HepG2 (cell line): ENCODE measurements around the gene LAMA5. TPM values are rescaled to one million over a fixed set of nuclear protein-coding genes. Genes with fewer than 3 reads are reported as not detected.
A peak's percentile ranks its signal among the peaks of the same experiment; 100 is the strongest.

Experiments used
- ATAC-seq: fragments of 200-7000 bp; cut with Tn5 transposase; 3 replicates; pipeline ENCODE4 v1.9.1; 2020; ENCODE audit warnings: mild to moderate bottlenecking, moderate library complexity
- BruUV-seq: library from RNA; stranded (reverse); fragments of 400-500 nt; replicated peaks from 2 replicates; lab custom pipeline; 2021; lab: Mats Ljungman, UMichigan
- CTCF ChIA-PET: fragments of 300-600 bp; formaldehyde crosslinking; extraction: SDS; loops from one replicate; lab custom pipeline; 2021; ENCODE audit warnings: low total read pairs, inconsistent platforms, low intra/inter-chr PET ratio; lab: Yijun Ruan, JAX
- POLR2A ChIA-PET: fragments of 350-600 bp; sonication (Branson Sonifier 250); formaldehyde crosslinking; loops from one replicate; lab custom pipeline; 2020; ENCODE audit warnings: antibody characterized with exemption, inconsistent platforms; lab: Yijun Ruan, JAX
- DNase-seq: peaks from one replicate; pipeline ENCODE4 v3.0.0-alpha.2; 2015; ENCODE audit warnings: low spot score
- FAIRE-seq: peaks from 3 replicates; lab custom pipeline; 2011; peaks lifted over from hg19 to GRCh38; lab: Jason Lieb, UNC
- H2AFZ ChIP-seq: one replicate; pipeline ENCODE4 v1.6.1; 2011; ENCODE audit warnings: low read length, inconsistent platforms
- H3K27ac ChIP-seq: fragments of 300-600 bp; 3 replicates; pipeline ENCODE4 v1.8.0; 2011; ENCODE audit warnings: mixed run types, mild to moderate bottlenecking, mixed read lengths, low read length, inconsistent platforms; ENCODE audit not compliant: insufficient read depth; ENCODE audit errors: extremely low read length
- H3K27me3 ChIP-seq, 2 experiments: fragments of 200-600 bp in 1 of 2; 2 replicates in 1 of 2; 3 replicates in 1 of 2; pipeline versions ENCODE4 v1.6.0 to v1.8.0; 2011; ENCODE audit warnings: low read length in 2 of 2, mild to moderate bottlenecking in 2 of 2, moderate library complexity in 2 of 2, inconsistent platforms in 1 of 2; ENCODE audit not compliant: insufficient read depth in 2 of 2, control insufficient read depth in 1 of 2
- H3K36me3 ChIP-seq, 2 experiments: fragments of 200-600 bp in 1 of 2; replicated peaks in 1 of 2; 2 replicates in 1 of 2; 3 replicates in 1 of 2; pipeline versions ENCODE4 v1.5.1 to v1.8.0; 2011; ENCODE audit warnings: low read length in 2 of 2, inconsistent platforms in 1 of 2; ENCODE audit not compliant: insufficient read depth in 2 of 2, control insufficient read depth in 1 of 2
- H3K4me1 ChIP-seq: 2 replicates; pipeline ENCODE4 v1.5.1; 2012; ENCODE audit warnings: low read length, inconsistent platforms; ENCODE audit not compliant: insufficient read depth
- H3K4me2 ChIP-seq: 2 replicates; pipeline ENCODE4 v1.6.0; 2011; ENCODE audit warnings: low read depth, low read length, inconsistent platforms
- H3K4me3 ChIP-seq, 3 experiments: fragments of 200-600 bp in 1 of 3; sonication (generic), shearing (Covaris generic) in 1 of 3; replicated peaks in 1 of 3; 2 replicates each; pipeline ENCODE4 v1.5.1; 2011 to 2016; ENCODE audit warnings: low read length in 3 of 3, inconsistent platforms in 2 of 3, low read depth in 2 of 3, mild to moderate bottlenecking in 2 of 3, control low read depth in 1 of 3, mixed read lengths in 1 of 3; ENCODE audit not compliant: insufficient read depth in 1 of 3
- H3K79me2 ChIP-seq: one replicate; pipeline ENCODE4 v1.6.1; 2011; ENCODE audit warnings: low read length, inconsistent platforms; ENCODE audit not compliant: insufficient read depth
- H3K9ac ChIP-seq: 2 replicates; pipeline ENCODE4 v1.6.0; 2011; ENCODE audit warnings: mild to moderate bottlenecking, low read depth, low read length, inconsistent platforms; ENCODE audit not compliant: insufficient read depth
- H3K9me3 ChIP-seq: 2 replicates; pipeline ENCODE4 v1.5.1; 2012; ENCODE audit warnings: mild to moderate bottlenecking, low read length
- H4K20me1 ChIP-seq: 2 replicates; pipeline ENCODE4 v1.6.0; 2011; ENCODE audit warnings: inconsistent platforms, mild to moderate bottlenecking, low read length, moderate library complexity; ENCODE audit not compliant: insufficient read depth
- MAFK ChIP-seq, 2 experiments: IDR thresholded peaks in 1 of 2; conservative IDR thresholded peaks in 1 of 2; 2 replicates each; pipeline ENCODE4 v1.6.1; 2011; ENCODE audit warnings: improper control_type of control experiment in 2 of 2, low read length in 2 of 2
- POLR2AphosphoS5 ChIP-seq: IDR thresholded peaks from 2 replicates; pipeline ENCODE4 v1.6.1; 2012; ENCODE audit warnings: low read depth, low read length
- SP1 ChIP-seq, 2 experiments: fragments of 450-650 bp in 1 of 2; sonication (generic) in 1 of 2; formaldehyde crosslinking in 1 of 2; IDR thresholded peaks; 2 replicates each; pipeline versions ENCODE4 v1.4.0 to v1.6.1; 2016 to 2020; ENCODE audit warnings: missing genetic modification reagents in 1 of 2
- STAT6 ChIP-seq: sonication (generic); formaldehyde crosslinking; IDR thresholded peaks from 2 replicates; pipeline ENCODE4 v1.4.0; 2020; ENCODE audit warnings: missing genetic modification reagents, mild to moderate bottlenecking, borderline replicate concordance
- THAP11 ChIP-seq: IDR thresholded peaks from 2 replicates; pipeline ENCODE4 v1.6.1; 2016; ENCODE audit warnings: missing biosample characterization, missing genetic modification reagents
- ZSCAN9 ChIP-seq: IDR thresholded peaks from 2 replicates; pipeline ENCODE4 v1.6.1; 2016; ENCODE audit warnings: borderline replicate concordance
- WGBS: methylation state at CpG from one replicate; pipeline ENCODE4 v1.1.6; 2017; ENCODE audit warnings: low lambda C conversion rate; 5-methylcytosine and 5-hydroxymethylcytosine counted together
- in situ Hi-C: cut with HindIII; loops from 2 replicates; pipeline ENCODE4 v1.10.0; 2017; ENCODE audit warnings: low pct_unique_long_range_greater_than_20kb; ENCODE audit not compliant: extremely low pct_ligation_motif_present
- intact Hi-C: fragments of 100-400 bp; cut with micrococcal nuclease; formaldehyde crosslinking; loops from one replicate; pipeline ENCODE4 v1.10.0; 2022; ENCODE audit not compliant: unreplicated experiment
- polyA plus RNA-seq, 8 experiments: library from polyadenylated mRNA; depleted of rRNA in 3 of 8; stranded (reverse) in 7 of 8; unstranded in 1 of 8; fragments of >200 nt; fragmentation: Illumina TruSeq in 4 of 8; extraction: Trizol in 4 of 8; gene quantifications; 2 replicates each; pipeline versions ENCODE4 v1.2.1 to v1.2.3, GENCODE V29; 2011 to 2016; ENCODE audit warnings: low read depth in 4 of 8, missing spikeins in 1 of 8, mixed read lengths in 1 of 8; ENCODE audit not compliant: insufficient read depth in 1 of 8
- total RNA-seq, 5 experiments: library from RNA; depleted of rRNA; stranded (reverse); fragments of >200 nt; fragmentation: Illumina TruSeq; extraction: Trizol; gene quantifications; 2 replicates each; pipeline ENCODE4 v1.2.3, GENCODE V29; 2016; ENCODE audit warnings: low read depth in 1 of 5

Gene LAMA5
- total and polyA plus RNA-seq, 2 of the 13 experiments (the other 11 are each of a cell fraction or from before 2014, with no cell fraction given) = 21.0 to 44.7 TPM

DNA sequence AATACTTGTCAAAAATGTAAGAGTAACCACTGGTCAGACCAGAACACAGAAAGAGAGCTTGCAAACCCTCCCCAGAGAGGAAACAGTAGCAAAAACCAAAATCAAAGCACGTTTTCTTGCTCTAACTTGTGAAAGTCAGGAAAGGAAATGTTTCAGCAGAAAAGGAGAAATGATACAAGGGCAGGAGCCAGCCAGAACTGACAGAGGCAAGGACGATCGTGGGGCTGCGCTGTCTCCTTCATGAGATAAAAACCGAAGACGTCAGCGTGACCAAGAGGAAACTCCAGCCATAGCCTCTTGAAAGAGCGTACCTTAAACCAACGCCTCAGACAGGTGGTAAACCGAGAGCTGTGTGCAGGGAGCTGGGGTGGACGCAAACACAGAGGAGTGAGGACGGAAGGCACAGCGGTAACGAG is 27.5 kb downstream of the LAMA5 start:
- intact Hi-C loops (loop anchor here (1.0 kb wide), 1 partner anchor 18 kb away; no protein-coding TSS in a partner anchor), in situ Hi-C loops (no loop called here)
- no peaks in the 10 kb centered on the region for H3K79me2 ChIP-seq
- ChIA-PET CTCF (no interaction called here), POLR2A (interaction anchor here (0.8 to 1.8 kb wide), 3 partner anchors 10 to 29 kb away, joined by 3 to 7 read pairs (median 4); no protein-coding TSS in a partner anchor)
- no peak overlapping the region for H3K27ac ChIP-seq
- WGBS = 89% methylated on average over 14 of the region's 14 CpGs
- TF ChIP-seq THAP11 (CRISPR knock-in tag) (no peak), POLR2AphosphoS5 (0 out of 2 replicates have a peak, but pooled peaks have one; percentile 17), SP1 (IDR thresholded peaks at IDR 0.05) (peak; percentile 35; the same call in 1 of the 2 replicates), SP1 (CRISPR knock-in tag; IDR thresholded peaks at IDR 0.05) (no peak), ZSCAN9 (no peak), STAT6 (CRISPR knock-in tag) (no peak), MAFK (conservative IDR thresholded peaks at IDR 0.05 in 1 of 2, IDR thresholded peaks at IDR 0.05 in 1 of 2; ENCODE audit: low read length in 2 of 2) (no peak)
- ATAC-seq = no peak
- peaks cover 40 to 61% of the 10 kb centered on the region in 2 experiments for H3K36me3 ChIP-seq
- no peak for DNase-seq
- no peak overlapping the region for H2AFZ ChIP-seq
- no peaks in the 10 kb centered on the region; the same call in 1 of the 2 replicates for H4K20me1 ChIP-seq
- H3K4me3 ChIP-seq = no peak overlapping the region
- H3K4me1 ChIP-seq = peaks cover 28% of the 10 kb centered on the region
- H3K27me3 ChIP-seq = no peaks in the 10 kb centered on the region
- FAIRE-seq = no peak
- no peak overlapping the region for H3K4me2 ChIP-seq
- BruUV-seq = no TSS peak
- no peaks in the 10 kb centered on the region for H3K9me3 ChIP-seq
- no peak overlapping the region for H3K9ac ChIP-seq
